Progenitor cell of endocrine pancreas (in vitro differentiated cells): ENCODE data around the gene UGT2B17. TPM values are rescaled to one million over a fixed set of nuclear protein-coding genes. Genes with fewer than 3 reads are reported as not detected.

Experiments
- DNase-seq: peaks from one replicate; pipeline ENCODE4 v3.0.0; 2021; ENCODE audit warnings: low spot score; ENCODE audit not compliant: unreplicated experiment
- H3K27ac Mint-ChIP-seq: 2 replicates; pipeline ENCODE4 v1.8.0; 2021; ENCODE audit warnings: mild to moderate bottlenecking, moderate library complexity, mixed read lengths
- H3K27me3 Mint-ChIP-seq: 2 replicates; pipeline ENCODE4 v1.8.0; 2021; ENCODE audit warnings: mixed read lengths
- H3K36me3 Mint-ChIP-seq: 2 replicates; pipeline ENCODE4 v1.8.0; 2022; ENCODE audit warnings: mixed read lengths; ENCODE audit not compliant: insufficient read depth
- H3K4me1 Mint-ChIP-seq: 2 replicates; pipeline ENCODE4 v1.8.0; 2021; ENCODE audit warnings: low read depth, mixed read lengths
- H3K4me3 Mint-ChIP-seq: 2 replicates; pipeline ENCODE4 v1.8.0; 2021; ENCODE audit warnings: low read depth, mild to moderate bottlenecking, moderate library complexity, mixed read lengths
- H3K9me3 Mint-ChIP-seq: 2 replicates; pipeline ENCODE4 v1.8.0; 2021; ENCODE audit warnings: low read depth, mixed read lengths
- CTCF ChIP-seq: fragments of 200-600 bp; sonication (generic); IDR thresholded peaks from one replicate; pipeline ENCODE4 v1.5.0; 2021; ENCODE audit warnings: antibody characterized with exemption, mild to moderate bottlenecking; ENCODE audit not compliant: unreplicated experiment
- total RNA-seq: library from RNA; stranded (reverse); gene quantifications from 2 replicates; pipeline ENCODE4 v1.2.1, GENCODE V29; 2021

UGT2B17 gene
- total RNA-seq, 1 donor from 2014 or later = not detected

- Mint-ChIP-seq H3K27me3 (no peaks in the 10 kb centered on the region), H3K4me3 (no peak overlapping the region)
- DNase-seq = no peak
Measured at GRCh38 chr4:68606240-68606639, 30.1 kb upstream of the UGT2B17 start.

GRCh38 chr4:68599150-68599549 lies 23.0 kb upstream of the UGT2B17 start:
- Mint-ChIP-seq H3K36me3 (no peaks in the 10 kb centered on the region), H3K9me3 (no peaks in the 10 kb centered on the region), H3K4me1 (no peaks in the 10 kb centered on the region), H3K27ac (no peak overlapping the region), H3K4me3 (no peak overlapping the region), H3K27me3 (no peaks in the 10 kb centered on the region)
- DNase-seq = no peak
- TF ChIP-seq CTCF = no peak

More at GRCh38 chr4:68606240-68606639, 30.1 kb upstream of the UGT2B17 start:
- peaks cover 3% of the 10 kb centered on the region for H3K4me1 Mint-ChIP-seq
- H3K27ac Mint-ChIP-seq = no peak overlapping the region
- peaks cover 7% of the 10 kb centered on the region for H3K9me3 Mint-ChIP-seq
- TF ChIP-seq CTCF = no peak
- peaks cover 2% of the 10 kb centered on the region for H3K36me3 Mint-ChIP-seq

- H3K4me1 Mint-ChIP-seq = peaks cover 2% of the 10 kb centered on the region
- no peak for TF ChIP-seq CTCF
- H3K9me3 Mint-ChIP-seq = no peaks in the 10 kb centered on the region
- H3K27ac Mint-ChIP-seq = no peak overlapping the region
- no peaks in the 10 kb centered on the region for H3K27me3 Mint-ChIP-seq
- H3K36me3 Mint-ChIP-seq = no peaks in the 10 kb centered on the region
- DNase-seq = no peak
- H3K4me3 Mint-ChIP-seq = no peak overlapping the region
Measured at GRCh38 chr4:68597482-68597881, 21.4 kb upstream of the UGT2B17 start.

GRCh38 chr4:68594678-68595077 lies 18.6 kb upstream of the UGT2B17 start:
- Mint-ChIP-seq H3K4me3 (no peak overlapping the region), H3K27ac (no peak overlapping the region), H3K36me3 (no peaks in the 10 kb centered on the region), H3K27me3 (no peaks in the 10 kb centered on the region), H3K9me3 (no peaks in the 10 kb centered on the region), H3K4me1 (peaks cover 15% of the 10 kb centered on the region)
- no peak for TF ChIP-seq CTCF
- DNase-seq = no peak

GRCh38 chr4:68593112-68593511 lies 17.0 kb upstream of the UGT2B17 start:
- no peaks in the 10 kb centered on the region for H3K27me3 Mint-ChIP-seq
- H3K9me3 Mint-ChIP-seq = no peaks in the 10 kb centered on the region
- TF ChIP-seq CTCF = no peak
- no peak overlapping the region for H3K27ac Mint-ChIP-seq
- no peaks in the 10 kb centered on the region for H3K36me3 Mint-ChIP-seq
- no peak for DNase-seq
- peaks cover 20% of the 10 kb centered on the region for H3K4me1 Mint-ChIP-seq
- H3K4me3 Mint-ChIP-seq = no peak overlapping the region
